ENCODE data around the gene SERINC5.
A peak's percentile ranks its signal among the peaks of the same experiment; 100 is the strongest.

Gene SERINC5

DNA sequence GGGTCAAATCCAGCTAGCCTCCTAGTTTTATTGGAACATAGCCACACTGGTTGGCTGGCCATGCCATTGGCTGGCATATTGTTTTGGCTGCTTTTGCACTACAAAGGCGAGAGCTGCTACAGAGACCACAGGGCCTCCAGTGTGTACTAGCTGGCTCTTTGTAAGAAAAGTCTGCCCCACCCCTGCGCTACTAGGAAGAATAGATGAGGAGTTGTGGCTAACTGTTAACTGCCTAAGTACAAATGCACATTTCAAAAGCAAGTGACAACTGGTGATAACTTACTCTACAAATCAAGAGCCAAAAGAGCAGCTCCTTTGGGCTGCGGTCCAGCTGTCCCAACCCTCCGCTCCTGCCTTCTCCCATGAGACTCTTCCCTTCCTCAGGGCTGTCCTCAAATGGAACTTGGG, 63.9 kb downstream of the SERINC5 start:
- H3K27me3 ChIP-seq (ENCODE audit: insufficient read depth, low read length, poor library complexity, severe bottlenecking) = no peaks in the 10 kb centered on the region
- H3K79me2 ChIP-seq (ENCODE audit: insufficient read depth, low read length) = peaks cover 91% of the 10 kb centered on the region
- H4K20me1 ChIP-seq (ENCODE audit: insufficient read depth, low read length, poor library complexity, severe bottlenecking) = no peaks in the 10 kb centered on the region
- H3K4me2 ChIP-seq (ENCODE audit: low read depth, low read length, poor library complexity, severe bottlenecking) = peak overlapping the region; percentile 59
- peaks cover 10% of the 10 kb centered on the region; the same call in 1 of the 2 replicates for H3K36me3 ChIP-seq (ENCODE audit: insufficient read depth, low read length)
- H3K4me3 ChIP-seq (ENCODE audit: low read length, poor library complexity, severe bottlenecking) = peak overlapping the region; percentile 52
- peaks cover 78% of the 10 kb centered on the region for H3K4me1 ChIP-seq (ENCODE audit: insufficient read depth, low read length, poor library complexity, severe bottlenecking)
- peaks cover 13% of the 10 kb centered on the region for H3F3A ChIP-seq (ENCODE audit: low read depth)
- no peaks in the 10 kb centered on the region for H3K9me3 ChIP-seq (ENCODE audit: insufficient read depth, low read depth, low read length)
- peak overlapping the region; percentile 70 for H3K9ac ChIP-seq (ENCODE audit: low read depth, low read length, poor library complexity, severe bottlenecking)
- H3K9me2 ChIP-seq (replicated peaks; ENCODE audit: low read depth, low read length) = no peaks in the 10 kb centered on the region
- no peak overlapping the region for H2AFZ ChIP-seq (ENCODE audit: low read length)
- TF ChIP-seq EZH2phosphoT487 (IDR thresholded peaks at IDR 0.05; ENCODE audit: borderline replicate concordance) = no peak
- TF ChIP-seq, protein P1, sequence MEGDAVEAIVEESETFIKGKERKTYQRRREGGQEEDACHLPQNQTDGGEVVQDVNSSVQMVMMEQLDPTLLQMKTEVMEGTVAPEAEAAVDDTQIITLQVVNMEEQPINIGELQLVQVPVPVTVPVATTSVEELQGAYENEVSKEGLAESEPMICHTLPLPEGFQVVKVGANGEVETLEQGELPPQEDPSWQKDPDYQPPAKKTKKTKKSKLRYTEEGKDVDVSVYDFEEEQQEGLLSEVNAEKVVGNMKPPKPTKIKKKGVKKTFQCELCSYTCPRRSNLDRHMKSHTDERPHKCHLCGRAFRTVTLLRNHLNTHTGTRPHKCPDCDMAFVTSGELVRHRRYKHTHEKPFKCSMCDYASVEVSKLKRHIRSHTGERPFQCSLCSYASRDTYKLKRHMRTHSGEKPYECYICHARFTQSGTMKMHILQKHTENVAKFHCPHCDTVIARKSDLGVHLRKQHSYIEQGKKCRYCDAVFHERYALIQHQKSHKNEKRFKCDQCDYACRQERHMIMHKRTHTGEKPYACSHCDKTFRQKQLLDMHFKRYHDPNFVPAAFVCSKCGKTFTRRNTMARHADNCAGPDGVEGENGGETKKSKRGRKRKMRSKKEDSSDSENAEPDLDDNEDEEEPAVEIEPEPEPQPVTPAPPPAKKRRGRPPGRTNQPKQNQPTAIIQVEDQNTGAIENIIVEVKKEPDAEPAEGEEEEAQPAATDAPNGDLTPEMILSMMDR (conservative IDR thresholded peaks at IDR 0.05; ENCODE audit: low read length) = no peak

DNA sequence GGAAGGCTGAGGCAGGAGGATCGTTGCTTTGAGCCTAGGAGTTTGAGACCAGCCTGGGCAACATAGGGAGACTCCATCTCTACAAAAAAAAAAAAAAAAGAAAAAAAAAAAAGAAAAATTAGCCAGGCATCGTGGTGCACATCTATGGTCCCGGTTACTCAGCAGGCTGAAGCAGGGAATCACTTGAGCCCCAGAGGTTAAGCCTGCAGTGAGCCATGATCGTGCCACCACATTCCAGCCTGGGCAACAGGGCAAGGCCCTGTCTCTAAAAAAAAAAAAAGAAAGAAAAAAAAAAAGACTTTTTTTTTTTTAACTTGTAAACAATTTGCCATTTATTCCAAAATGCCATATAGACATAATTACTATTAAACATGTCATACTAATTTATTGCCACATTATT, 64.5 kb downstream of the SERINC5 start:
- peaks cover 13% of the 10 kb centered on the region for H3F3A ChIP-seq (ENCODE audit: low read depth)
- no peaks in the 10 kb centered on the region for H4K20me1 ChIP-seq (ENCODE audit: insufficient read depth, low read length, poor library complexity, severe bottlenecking)
- peak overlapping the region; percentile 70 for H3K9ac ChIP-seq (ENCODE audit: low read depth, low read length, poor library complexity, severe bottlenecking)

DNA sequence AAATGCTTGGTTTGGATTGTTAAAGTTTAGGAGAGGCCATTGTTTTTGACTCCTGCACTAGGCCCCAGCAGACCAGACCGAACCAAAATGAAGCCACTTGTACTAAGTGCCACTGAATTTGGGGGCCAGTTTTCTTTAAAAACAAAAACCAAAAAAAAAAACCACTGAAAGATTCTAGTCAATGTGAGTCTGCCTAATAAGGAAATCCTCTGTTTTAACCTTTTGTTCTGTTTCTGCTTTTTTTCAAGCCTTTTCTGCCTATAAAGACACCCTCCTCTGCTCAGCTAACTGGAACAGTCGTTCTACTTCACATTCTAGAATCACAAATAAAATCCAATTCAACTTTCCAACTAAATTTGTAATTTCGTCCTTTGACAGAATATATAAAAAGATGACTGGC, 64.9 kb downstream of the SERINC5 start:
- Histone ChIP-seq H4K20me1 (ENCODE audit: insufficient read depth, low read length, poor library complexity, severe bottlenecking) (no peaks in the 10 kb centered on the region), H3K27me3 (ENCODE audit: insufficient read depth, low read length, poor library complexity, severe bottlenecking) (no peaks in the 10 kb centered on the region), H3K9me3 (ENCODE audit: insufficient read depth, low read depth, low read length) (no peaks in the 10 kb centered on the region), H3K9me2 (replicated peaks; ENCODE audit: low read depth, low read length) (no peaks in the 10 kb centered on the region), H3K4me3 (ENCODE audit: low read length, poor library complexity, severe bottlenecking) (peak overlapping the region; percentile 52), H3F3A (ENCODE audit: low read depth) (peaks cover 13% of the 10 kb centered on the region), H2AFZ (ENCODE audit: low read length) (no peak overlapping the region), H3K79me2 (ENCODE audit: insufficient read depth, low read length) (peaks cover 92% of the 10 kb centered on the region), H3K4me1 (ENCODE audit: insufficient read depth, low read length, poor library complexity, severe bottlenecking) (peaks cover 87% of the 10 kb centered on the region), H3K36me3 (ENCODE audit: insufficient read depth, low read length) (peaks cover 8% of the 10 kb centered on the region; the same call in 1 of the 2 replicates), H3K4me2 (ENCODE audit: low read depth, low read length, poor library complexity, severe bottlenecking) (peak overlapping the region; percentile 59), H3K9ac (ENCODE audit: low read depth, low read length, poor library complexity, severe bottlenecking) (peak overlapping the region; percentile 70)
- TF ChIP-seq, protein P1 (conservative IDR thresholded peaks at IDR 0.05; ENCODE audit: low read length) = no peak
- no peak for TF ChIP-seq EZH2phosphoT487 (IDR thresholded peaks at IDR 0.05; ENCODE audit: borderline replicate concordance)

More for the DNA sequence above, 64.5 kb downstream of the SERINC5 start:
- Histone ChIP-seq H3K4me3 (ENCODE audit: low read length, poor library complexity, severe bottlenecking) (peak overlapping the region; percentile 52), H3K9me2 (replicated peaks; ENCODE audit: low read depth, low read length) (no peaks in the 10 kb centered on the region), H3K36me3 (ENCODE audit: insufficient read depth, low read length) (peaks cover 10% of the 10 kb centered on the region; the same call in 1 of the 2 replicates), H3K27me3 (ENCODE audit: insufficient read depth, low read length, poor library complexity, severe bottlenecking) (no peaks in the 10 kb centered on the region), H3K9me3 (ENCODE audit: insufficient read depth, low read depth, low read length) (no peaks in the 10 kb centered on the region), H3K79me2 (ENCODE audit: insufficient read depth, low read length) (peaks cover 92% of the 10 kb centered on the region), H3K4me1 (ENCODE audit: insufficient read depth, low read length, poor library complexity, severe bottlenecking) (peaks cover 84% of the 10 kb centered on the region), H2AFZ (ENCODE audit: low read length) (no peak overlapping the region), H3K4me2 (ENCODE audit: low read depth, low read length, poor library complexity, severe bottlenecking) (peak overlapping the region; percentile 59)
- TF ChIP-seq, protein P1 (conservative IDR thresholded peaks at IDR 0.05; ENCODE audit: low read length) = no peak
- no peak for TF ChIP-seq EZH2phosphoT487 (IDR thresholded peaks at IDR 0.05; ENCODE audit: borderline replicate concordance)
